ENCODE results near the gene PCSK2.

Gene PCSK2

DNA sequence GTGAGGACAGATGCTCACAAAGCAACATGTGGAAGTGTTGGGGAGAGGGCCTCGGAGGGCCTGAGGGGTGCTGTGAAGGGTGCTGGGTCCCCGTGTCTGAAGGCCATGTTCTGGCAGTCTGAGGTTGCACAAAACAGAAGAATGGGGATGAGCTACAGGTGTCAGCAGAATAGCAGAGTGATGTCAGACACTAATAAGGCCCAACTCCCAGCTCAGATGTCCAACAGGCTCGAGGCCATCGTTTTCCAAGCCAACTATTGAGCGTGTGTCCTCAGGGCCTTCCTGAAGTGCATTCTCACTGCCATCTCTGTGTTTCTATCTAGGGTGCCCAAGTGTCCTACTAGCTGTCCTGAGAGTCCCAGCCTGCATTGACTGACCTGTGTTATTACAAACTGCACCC lies 296.5 kb downstream of the PCSK2 start:
- peaks cover 0 to 2% of the 10 kb centered on the region in 2 experiments for H3K4me1 ChIP-seq (ENCODE audit: control insufficient read depth in 1 of 2, insufficient read depth in 2 of 2, low read length in 2 of 2)
- WGBS (ENCODE audit: extremely low coverage, insufficient coverage, insufficient read length): no CpG with 5 or more reads among the region's 5 CpGs
- no peaks in the 10 kb centered on the region for H3K9me3 ChIP-seq (ENCODE audit: insufficient read depth, low read depth, low read length)
- H3K18ac ChIP-seq (ENCODE audit: low read length): no peak overlapping the region
- H3K4ac ChIP-seq (ENCODE audit: low read depth, low read length): no peak overlapping the region
- no peak overlapping the region for H3K27ac ChIP-seq (ENCODE audit: low read depth, low read length)
- H3K4me2 ChIP-seq (ENCODE audit: low read length): no peak overlapping the region
- no peak overlapping the region for H4K91ac ChIP-seq (ENCODE audit: low read depth, low read length)
- H3K4me3 ChIP-seq (ENCODE audit: low read depth, low read length): no peak overlapping the region
- no peak overlapping the region for H4K12ac ChIP-seq (ENCODE audit: low read depth, low read length)
- no peaks in the 10 kb centered on the region for H3K79me2 ChIP-seq (ENCODE audit: control insufficient read depth, insufficient read depth, low read length, poor library complexity)
- DNase-seq: no peak
- H3K27me3 ChIP-seq (ENCODE audit: insufficient read depth, low read length): no peaks in the 10 kb centered on the region
- H2BK5ac ChIP-seq (ENCODE audit: low read depth, low read length, poor library complexity): no peak overlapping the region
- H2BK12ac ChIP-seq (ENCODE audit: low read length): no peak overlapping the region
- H3K23ac ChIP-seq (ENCODE audit: low read length): no peak overlapping the region
- H2BK120ac ChIP-seq (ENCODE audit: insufficient read depth, low read length, poor library complexity): no peak overlapping the region
- H3K79me1 ChIP-seq (ENCODE audit: low read length): no peaks in the 10 kb centered on the region
- H2AFZ ChIP-seq (ENCODE audit: insufficient read depth, low read length, poor library complexity): no peak overlapping the region
- H2AK5ac ChIP-seq (ENCODE audit: low read length): no peak overlapping the region
- no peak overlapping the region for H3K14ac ChIP-seq (ENCODE audit: low read length)
- no peak overlapping the region for H3K9ac ChIP-seq (ENCODE audit: low read length)
- no peak overlapping the region for H4K8ac ChIP-seq (ENCODE audit: low read depth, low read length)
- no peaks in the 10 kb centered on the region for H3K36me3 ChIP-seq (ENCODE audit: control insufficient read depth in 1 of 2, insufficient read depth in 2 of 2, low read length in 2 of 2)

DNA sequence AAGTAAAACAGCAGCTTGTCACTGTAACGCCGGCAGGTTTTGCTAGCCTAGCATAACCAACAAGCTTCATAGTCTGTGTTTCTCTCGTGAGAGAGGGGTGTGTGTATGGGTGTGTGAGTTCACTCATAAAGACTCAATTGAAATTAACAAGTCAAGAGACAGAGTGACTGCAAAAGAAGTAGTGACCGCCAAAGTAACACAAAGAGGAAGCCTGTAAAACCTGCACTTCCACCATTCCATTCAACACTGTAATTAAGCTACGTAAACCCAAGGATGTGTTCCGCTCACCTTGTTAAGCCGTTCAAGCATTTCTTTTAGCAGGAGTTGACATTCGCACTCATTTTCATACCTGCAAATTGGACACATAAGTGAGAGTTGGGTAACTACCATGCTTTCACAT lies 297.7 kb downstream of the PCSK2 start:
- Histone ChIP-seq H3K27ac (ENCODE audit: low read depth, low read length) (no peak overlapping the region), H3K18ac (ENCODE audit: low read length) (no peak overlapping the region), H3K4me3 (ENCODE audit: low read depth, low read length) (no peak overlapping the region), H4K91ac (ENCODE audit: low read depth, low read length) (no peak overlapping the region), H3K4ac (ENCODE audit: low read depth, low read length) (no peak overlapping the region), H3K9ac (ENCODE audit: low read length) (no peak overlapping the region), H3K14ac (ENCODE audit: low read length) (no peak overlapping the region), H2AFZ (ENCODE audit: insufficient read depth, low read length, poor library complexity) (no peak overlapping the region), H4K12ac (ENCODE audit: low read depth, low read length) (no peak overlapping the region), H3K9me3 (ENCODE audit: insufficient read depth, low read depth, low read length) (no peaks in the 10 kb centered on the region), H2AK5ac (ENCODE audit: low read length) (no peak overlapping the region), H3K79me1 (ENCODE audit: low read length) (no peaks in the 10 kb centered on the region), H4K8ac (ENCODE audit: low read depth, low read length) (no peak overlapping the region), H3K4me2 (ENCODE audit: low read length) (no peak overlapping the region), H3K23ac (ENCODE audit: low read length) (no peak overlapping the region), H3K27me3 (ENCODE audit: insufficient read depth, low read length) (no peaks in the 10 kb centered on the region), H2BK12ac (ENCODE audit: low read length) (no peak overlapping the region), H2BK5ac (ENCODE audit: low read depth, low read length, poor library complexity) (no peak overlapping the region), H2BK120ac (ENCODE audit: insufficient read depth, low read length, poor library complexity) (no peak overlapping the region), H3K79me2 (ENCODE audit: control insufficient read depth, insufficient read depth, low read length, poor library complexity) (no peaks in the 10 kb centered on the region), H3K36me3 (ENCODE audit: control insufficient read depth in 1 of 2, insufficient read depth in 2 of 2, low read length in 2 of 2) (no peaks in the 10 kb centered on the region), H3K4me1 (ENCODE audit: control insufficient read depth in 1 of 2, insufficient read depth in 2 of 2, low read length in 2 of 2) (peaks cover 0 to 2% of the 10 kb centered on the region in 2 experiments)
- WGBS (ENCODE audit: extremely low coverage, insufficient coverage, insufficient read length): no CpG with 5 or more reads among the region's 8 CpGs
- peak; percentile 42 to 71 for DNase-seq

DNA sequence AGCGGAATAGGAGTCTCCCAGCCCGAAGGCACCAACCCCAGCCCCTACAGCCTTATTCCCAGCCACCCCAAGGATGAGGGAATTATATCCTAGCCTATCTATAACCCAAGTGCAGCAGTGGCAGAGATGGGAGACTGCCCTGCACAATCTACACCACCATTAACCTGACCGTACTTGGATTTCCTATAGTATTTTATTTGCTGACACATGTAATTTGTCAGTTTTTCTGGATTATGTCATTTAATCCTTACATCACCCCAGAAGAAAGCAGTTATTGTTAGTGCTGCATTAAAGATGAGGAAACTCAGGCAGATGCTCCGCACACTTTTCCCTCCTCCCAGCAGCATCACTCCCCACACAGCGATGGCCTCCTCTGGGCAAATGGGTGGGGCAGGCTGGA lies 298.3 kb downstream of the PCSK2 start:
- Histone ChIP-seq H3K4ac (ENCODE audit: low read depth, low read length) (no peak overlapping the region), H3K27me3 (ENCODE audit: insufficient read depth, low read length) (no peaks in the 10 kb centered on the region), H3K4me1 (ENCODE audit: control insufficient read depth in 1 of 2, insufficient read depth in 2 of 2, low read length in 2 of 2) (peaks cover 0 to 2% of the 10 kb centered on the region in 2 experiments), H3K4me3 (ENCODE audit: low read depth, low read length) (no peak overlapping the region), H2BK12ac (ENCODE audit: low read length) (no peak overlapping the region), H2BK120ac (ENCODE audit: insufficient read depth, low read length, poor library complexity) (no peak overlapping the region), H3K79me2 (ENCODE audit: control insufficient read depth, insufficient read depth, low read length, poor library complexity) (no peaks in the 10 kb centered on the region), H3K9me3 (ENCODE audit: insufficient read depth, low read depth, low read length) (no peaks in the 10 kb centered on the region), H2AK5ac (ENCODE audit: low read length) (no peak overlapping the region), H3K23ac (ENCODE audit: low read length) (no peak overlapping the region), H4K8ac (ENCODE audit: low read depth, low read length) (no peak overlapping the region), H3K36me3 (ENCODE audit: control insufficient read depth in 1 of 2, insufficient read depth in 2 of 2, low read length in 2 of 2) (no peaks in the 10 kb centered on the region), H3K9ac (ENCODE audit: low read length) (no peak overlapping the region), H3K14ac (ENCODE audit: low read length) (no peak overlapping the region), H3K79me1 (ENCODE audit: low read length) (no peaks in the 10 kb centered on the region), H3K18ac (ENCODE audit: low read length) (no peak overlapping the region), H4K12ac (ENCODE audit: low read depth, low read length) (no peak overlapping the region), H4K91ac (ENCODE audit: low read depth, low read length) (no peak overlapping the region), H3K4me2 (ENCODE audit: low read length) (no peak overlapping the region), H2AFZ (ENCODE audit: insufficient read depth, low read length, poor library complexity) (no peak overlapping the region), H3K27ac (ENCODE audit: low read depth, low read length) (no peak overlapping the region), H2BK5ac (ENCODE audit: low read depth, low read length, poor library complexity) (no peak overlapping the region)
- DNase-seq: no peak
- no CpG with 5 or more reads among the region's 5 CpGs for WGBS (ENCODE audit: extremely low coverage, insufficient coverage, insufficient read length)

DNA sequence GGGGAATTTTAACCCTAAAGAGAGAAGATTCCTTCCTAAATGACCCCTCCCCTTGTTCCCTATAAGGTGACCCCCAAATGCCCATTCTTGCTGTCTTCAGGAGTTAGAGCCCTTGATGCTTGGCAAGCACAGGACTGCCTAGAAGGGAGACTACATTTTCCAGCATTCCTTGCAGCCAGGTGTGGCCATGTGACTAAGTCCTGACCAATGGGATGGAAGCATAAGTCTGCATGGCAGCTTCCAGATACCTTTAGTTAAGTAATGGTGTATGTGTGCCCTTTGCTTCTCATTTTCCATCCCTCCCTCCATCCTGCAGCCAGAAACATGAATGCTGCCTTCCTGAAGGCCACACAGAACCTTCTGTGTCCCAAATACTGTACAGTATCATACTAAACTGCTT lies 298.8 kb downstream of the PCSK2 start:
- Histone ChIP-seq H3K4me3 (ENCODE audit: low read depth, low read length) (no peak overlapping the region), H2BK5ac (ENCODE audit: low read depth, low read length, poor library complexity) (no peak overlapping the region), H3K9ac (ENCODE audit: low read length) (no peak overlapping the region), H2AK5ac (ENCODE audit: low read length) (no peak overlapping the region), H4K8ac (ENCODE audit: low read depth, low read length) (no peak overlapping the region), H2AFZ (ENCODE audit: insufficient read depth, low read length, poor library complexity) (no peak overlapping the region), H3K79me1 (ENCODE audit: low read length) (no peaks in the 10 kb centered on the region), H3K36me3 (ENCODE audit: control insufficient read depth in 1 of 2, insufficient read depth in 2 of 2, low read length in 2 of 2) (no peaks in the 10 kb centered on the region), H3K23ac (ENCODE audit: low read length) (no peak overlapping the region), H3K27ac (ENCODE audit: low read depth, low read length) (no peak overlapping the region), H2BK12ac (ENCODE audit: low read length) (no peak overlapping the region), H3K4ac (ENCODE audit: low read depth, low read length) (no peak overlapping the region), H2BK120ac (ENCODE audit: insufficient read depth, low read length, poor library complexity) (no peak overlapping the region), H3K4me2 (ENCODE audit: low read length) (no peak overlapping the region), H4K12ac (ENCODE audit: low read depth, low read length) (no peak overlapping the region), H3K27me3 (ENCODE audit: insufficient read depth, low read length) (no peaks in the 10 kb centered on the region), H4K91ac (ENCODE audit: low read depth, low read length) (no peak overlapping the region), H3K79me2 (ENCODE audit: control insufficient read depth, insufficient read depth, low read length, poor library complexity) (no peaks in the 10 kb centered on the region), H3K18ac (ENCODE audit: low read length) (no peak overlapping the region), H3K4me1 (ENCODE audit: control insufficient read depth in 1 of 2, insufficient read depth in 2 of 2, low read length in 2 of 2) (peaks cover 0 to 2% of the 10 kb centered on the region in 2 experiments), H3K14ac (ENCODE audit: low read length) (no peak overlapping the region), H3K9me3 (ENCODE audit: insufficient read depth, low read depth, low read length) (no peaks in the 10 kb centered on the region)
- DNase-seq: peak in 1 of 2 donors; percentile 80

DNA sequence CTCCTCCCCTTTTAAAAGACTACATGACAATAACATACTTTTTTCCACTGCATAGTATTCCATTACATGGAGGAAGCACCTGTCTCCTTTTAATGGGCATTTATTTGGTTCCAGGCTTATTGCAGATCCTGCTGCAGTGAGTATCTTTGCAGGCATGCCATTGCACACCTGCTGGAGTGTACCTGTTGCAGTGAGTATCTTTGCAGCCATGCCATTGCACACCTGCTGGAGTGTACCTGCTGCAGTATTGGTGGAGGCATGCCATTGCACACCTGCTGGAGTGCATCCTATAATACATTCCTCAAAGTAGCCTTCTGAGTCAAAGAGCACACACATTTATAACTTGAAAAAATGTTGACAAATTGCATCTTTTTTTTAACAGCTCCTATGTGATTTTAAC lies 302.7 kb downstream of the PCSK2 start:
- Histone ChIP-seq H3K23ac (ENCODE audit: low read length) (no peak overlapping the region), H3K4me1 (ENCODE audit: control insufficient read depth in 1 of 2, insufficient read depth in 2 of 2, low read length in 2 of 2) (no peaks in the 10 kb centered on the region), H3K27me3 (ENCODE audit: insufficient read depth, low read length) (no peaks in the 10 kb centered on the region), H3K18ac (ENCODE audit: low read length) (no peak overlapping the region), H3K27ac (ENCODE audit: low read depth, low read length) (no peak overlapping the region), H3K4ac (ENCODE audit: low read depth, low read length) (no peak overlapping the region), H4K91ac (ENCODE audit: low read depth, low read length) (no peak overlapping the region), H3K4me3 (ENCODE audit: low read depth, low read length) (no peak overlapping the region), H3K79me2 (ENCODE audit: control insufficient read depth, insufficient read depth, low read length, poor library complexity) (no peaks in the 10 kb centered on the region), H3K4me2 (ENCODE audit: low read length) (no peak overlapping the region), H3K79me1 (ENCODE audit: low read length) (peaks cover 6% of the 10 kb centered on the region), H2AFZ (ENCODE audit: insufficient read depth, low read length, poor library complexity) (no peak overlapping the region), H3K14ac (ENCODE audit: low read length) (no peak overlapping the region), H2BK120ac (ENCODE audit: insufficient read depth, low read length, poor library complexity) (no peak overlapping the region), H2BK5ac (ENCODE audit: low read depth, low read length, poor library complexity) (no peak overlapping the region), H3K9ac (ENCODE audit: low read length) (no peak overlapping the region), H3K9me3 (ENCODE audit: insufficient read depth, low read depth, low read length) (no peaks in the 10 kb centered on the region), H4K12ac (ENCODE audit: low read depth, low read length) (no peak overlapping the region), H2BK12ac (ENCODE audit: low read length) (no peak overlapping the region), H2AK5ac (ENCODE audit: low read length) (no peak overlapping the region), H4K8ac (ENCODE audit: low read depth, low read length) (no peak overlapping the region), H3K36me3 (ENCODE audit: control insufficient read depth in 1 of 2, insufficient read depth in 2 of 2, low read length in 2 of 2) (no peaks in the 10 kb centered on the region)
- no peak for DNase-seq
